Measurements from ENCODE around the gene ADAMTSL2.

ADAMTSL2 gene

GRCh38 chr9:133513214-133514100 lies 21.0 kb upstream of the ADAMTSL2 start:
- no peak for TF ChIP-seq MAX (IDR thresholded peaks at IDR 0.05)
- peak; percentile 68; the same call in 1 of the 2 replicates for TF ChIP-seq EGR1 (IDR thresholded peaks at IDR 0.05)

- no peak for TF ChIP-seq TCF12 (IDR thresholded peaks at IDR 0.05; ENCODE audit: low read depth)
- no peak for TF ChIP-seq CEBPB (IDR thresholded peaks at IDR 0.05)
- TF ChIP-seq TAF1 (IDR thresholded peaks at IDR 0.05; ENCODE audit: low read depth): no peak
- TF ChIP-seq TEAD4 (IDR thresholded peaks at IDR 0.05): no peak
- no peak for TF ChIP-seq CREB1 (IDR thresholded peaks at IDR 0.05; ENCODE audit: low read depth)
- TF ChIP-seq MAX (IDR thresholded peaks at IDR 0.05): no peak
- TF ChIP-seq FOXM1 (IDR thresholded peaks at IDR 0.05; ENCODE audit: borderline replicate concordance, low read depth): no peak
- no peak for TF ChIP-seq YY1 (IDR thresholded peaks at IDR 0.05; ENCODE audit: low read depth)
- no peak for TF ChIP-seq ZBTB7A (IDR thresholded peaks at IDR 0.05; ENCODE audit: low read depth)
- TF ChIP-seq EGR1 (IDR thresholded peaks at IDR 0.05): no peak
- no peak for TF ChIP-seq EP300 (IDR thresholded peaks at IDR 0.05; ENCODE audit: borderline replicate concordance)
- TF ChIP-seq REST (IDR thresholded peaks at IDR 0.05; ENCODE audit: low read depth): no peak
- no peak for TF ChIP-seq RAD21 (IDR thresholded peaks at IDR 0.05; ENCODE audit: low read depth)
Observed at GRCh38 chr9:133514460-133515239, 19.9 kb upstream of the ADAMTSL2 start.

- no peak for TF ChIP-seq TAF1 (IDR thresholded peaks at IDR 0.05; ENCODE audit: low read depth)
Observed at GRCh38 chr9:133515240-133515610, 19.3 kb upstream of the ADAMTSL2 start.

GRCh38 chr9:133515615-133516255 lies 18.8 kb upstream of the ADAMTSL2 start:
- TF ChIP-seq CEBPB (IDR thresholded peaks at IDR 0.05): no peak
- no peak for TF ChIP-seq EP300 (IDR thresholded peaks at IDR 0.05; ENCODE audit: borderline replicate concordance)
- no peak for TF ChIP-seq USF1 (IDR thresholded peaks at IDR 0.05)
- TF ChIP-seq NFIC (IDR thresholded peaks at IDR 0.05): no peak
- TF ChIP-seq CREB1 (IDR thresholded peaks at IDR 0.05; ENCODE audit: low read depth): no peak
- TF ChIP-seq REST (IDR thresholded peaks at IDR 0.05; ENCODE audit: low read depth): no peak
- TF ChIP-seq YY1 (IDR thresholded peaks at IDR 0.05; ENCODE audit: low read depth): no peak
- no peak for TF ChIP-seq EGR1 (IDR thresholded peaks at IDR 0.05)

GRCh38 chr9:133516256-133516960 lies 18.1 kb upstream of the ADAMTSL2 start:
- TF ChIP-seq ZBTB7A (IDR thresholded peaks at IDR 0.05; ENCODE audit: low read depth) (no peak), EGR1 (IDR thresholded peaks at IDR 0.05) (no peak), NFIC (IDR thresholded peaks at IDR 0.05) (no peak), CEBPB (IDR thresholded peaks at IDR 0.05) (no peak)

- no peak for TF ChIP-seq TAF1 (IDR thresholded peaks at IDR 0.05; ENCODE audit: low read depth)
- no peak for TF ChIP-seq TCF12 (IDR thresholded peaks at IDR 0.05; ENCODE audit: low read depth)
- no peak for TF ChIP-seq NFIC (IDR thresholded peaks at IDR 0.05)
- TF ChIP-seq MAX (IDR thresholded peaks at IDR 0.05): no peak
- no peak for TF ChIP-seq TEAD4 (IDR thresholded peaks at IDR 0.05)
- TF ChIP-seq FOXM1 (IDR thresholded peaks at IDR 0.05; ENCODE audit: borderline replicate concordance, low read depth): no peak
- no peak for TF ChIP-seq EP300 (IDR thresholded peaks at IDR 0.05; ENCODE audit: borderline replicate concordance)
- no peak for TF ChIP-seq CEBPB (IDR thresholded peaks at IDR 0.05)
- no peak for TF ChIP-seq EGR1 (IDR thresholded peaks at IDR 0.05)
- no peak for TF ChIP-seq REST (IDR thresholded peaks at IDR 0.05; ENCODE audit: low read depth)
- TF ChIP-seq YY1 (IDR thresholded peaks at IDR 0.05; ENCODE audit: low read depth): no peak
- no peak for TF ChIP-seq RAD21 (IDR thresholded peaks at IDR 0.05; ENCODE audit: low read depth)
Observed at GRCh38 chr9:133516961-133517350, 17.5 kb upstream of the ADAMTSL2 start.
